Activated naive CD8-positive, alpha-beta T cell (primary cell): ENCODE results near the gene COX8A.

Source experiments
- H3K27ac Mint-ChIP-seq: one replicate; pipeline ENCODE4 v1.8.0; 2021; ENCODE audit warnings: mixed read lengths
- H3K27me3 Mint-ChIP-seq: one replicate; pipeline ENCODE4 v1.8.0; 2021; ENCODE audit warnings: mixed read lengths
- H3K36me3 Mint-ChIP-seq: one replicate; pipeline ENCODE4 v1.8.0; 2021; ENCODE audit warnings: mixed read lengths
- H3K4me1 Mint-ChIP-seq: one replicate; pipeline ENCODE4 v1.8.0; 2021; ENCODE audit warnings: low read depth, mixed read lengths
- H3K4me3 Mint-ChIP-seq: one replicate; pipeline ENCODE4 v1.8.0; 2021; ENCODE audit warnings: mild to moderate bottlenecking, mixed read lengths
- H3K9me3 Mint-ChIP-seq: one replicate; pipeline ENCODE4 v1.8.0; 2021; ENCODE audit warnings: low read depth, mixed read lengths

Gene COX8A

GRCh38 chr11:63991558-63991957 is 17.1 kb downstream of the COX8A start:
- Mint-ChIP-seq H3K4me1 (peaks cover 23% of the 10 kb centered on the region), H3K27ac (no peak overlapping the region), H3K9me3 (no peaks in the 10 kb centered on the region), H3K27me3 (no peaks in the 10 kb centered on the region), H3K4me3 (no peak overlapping the region), H3K36me3 (peaks cover 4% of the 10 kb centered on the region)

GRCh38 chr11:63993100-63993499 is 18.7 kb downstream of the COX8A start:
- peaks cover 20% of the 10 kb centered on the region for H3K4me1 Mint-ChIP-seq
- H3K36me3 Mint-ChIP-seq: peaks cover 4% of the 10 kb centered on the region
- no peak overlapping the region for H3K27ac Mint-ChIP-seq
- no peaks in the 10 kb centered on the region for H3K9me3 Mint-ChIP-seq
- no peaks in the 10 kb centered on the region for H3K27me3 Mint-ChIP-seq
- no peak overlapping the region for H3K4me3 Mint-ChIP-seq

GRCh38 chr11:63993993-63994392 is 19.6 kb downstream of the COX8A start:
- no peak overlapping the region for H3K4me3 Mint-ChIP-seq

DNA sequence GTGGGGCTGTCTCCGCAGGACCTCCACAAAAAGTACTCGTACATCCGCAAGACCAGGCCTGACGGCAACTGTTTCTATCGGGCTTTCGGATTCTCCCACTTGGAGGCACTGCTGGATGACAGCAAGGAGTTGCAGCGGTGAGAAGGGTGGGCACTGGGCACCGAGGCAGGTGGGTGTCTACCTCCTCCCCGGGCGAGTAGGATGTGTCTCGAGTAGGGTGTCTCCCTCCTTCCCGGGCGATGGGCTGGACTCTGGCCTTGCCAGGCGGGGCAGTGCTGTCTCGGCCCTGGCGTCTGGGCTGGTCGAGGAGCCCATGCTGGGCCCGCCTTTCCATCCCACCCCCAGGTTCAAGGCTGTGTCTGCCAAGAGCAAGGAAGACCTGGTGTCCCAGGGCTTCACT is 22.1 kb downstream of the COX8A start:
- Mint-ChIP-seq H3K36me3 (peaks cover 4% of the 10 kb centered on the region), H3K4me3 (no peak overlapping the region), H3K27me3 (no peaks in the 10 kb centered on the region), H3K9me3 (no peaks in the 10 kb centered on the region), H3K4me1 (peaks cover 11% of the 10 kb centered on the region), H3K27ac (no peak overlapping the region)

More at GRCh38 chr11:63993993-63994392, 19.6 kb downstream of the COX8A start:
- no peak overlapping the region for H3K27ac Mint-ChIP-seq
- peaks cover 4% of the 10 kb centered on the region for H3K36me3 Mint-ChIP-seq
- no peaks in the 10 kb centered on the region for H3K27me3 Mint-ChIP-seq
- H3K9me3 Mint-ChIP-seq: no peaks in the 10 kb centered on the region
- H3K4me1 Mint-ChIP-seq: peaks cover 14% of the 10 kb centered on the region

- peaks cover 2% of the 10 kb centered on the region for H3K36me3 Mint-ChIP-seq
- H3K4me1 Mint-ChIP-seq: peaks cover 13% of the 10 kb centered on the region
- no peak overlapping the region for H3K27ac Mint-ChIP-seq
- H3K4me3 Mint-ChIP-seq: no peak overlapping the region
- H3K9me3 Mint-ChIP-seq: no peaks in the 10 kb centered on the region
- H3K27me3 Mint-ChIP-seq: no peaks in the 10 kb centered on the region
These were observed 22.8 kb downstream of the COX8A start for GRCh38 chr11:63997104-63997700.

- Mint-ChIP-seq H3K27ac (no peak overlapping the region), H3K27me3 (no peaks in the 10 kb centered on the region), H3K4me1 (peaks cover 13% of the 10 kb centered on the region), H3K36me3 (peaks cover 2% of the 10 kb centered on the region), H3K4me3 (no peak overlapping the region), H3K9me3 (no peaks in the 10 kb centered on the region)
These were observed 23.4 kb downstream of the COX8A start for GRCh38 chr11:63997801-63998337.

DNA sequence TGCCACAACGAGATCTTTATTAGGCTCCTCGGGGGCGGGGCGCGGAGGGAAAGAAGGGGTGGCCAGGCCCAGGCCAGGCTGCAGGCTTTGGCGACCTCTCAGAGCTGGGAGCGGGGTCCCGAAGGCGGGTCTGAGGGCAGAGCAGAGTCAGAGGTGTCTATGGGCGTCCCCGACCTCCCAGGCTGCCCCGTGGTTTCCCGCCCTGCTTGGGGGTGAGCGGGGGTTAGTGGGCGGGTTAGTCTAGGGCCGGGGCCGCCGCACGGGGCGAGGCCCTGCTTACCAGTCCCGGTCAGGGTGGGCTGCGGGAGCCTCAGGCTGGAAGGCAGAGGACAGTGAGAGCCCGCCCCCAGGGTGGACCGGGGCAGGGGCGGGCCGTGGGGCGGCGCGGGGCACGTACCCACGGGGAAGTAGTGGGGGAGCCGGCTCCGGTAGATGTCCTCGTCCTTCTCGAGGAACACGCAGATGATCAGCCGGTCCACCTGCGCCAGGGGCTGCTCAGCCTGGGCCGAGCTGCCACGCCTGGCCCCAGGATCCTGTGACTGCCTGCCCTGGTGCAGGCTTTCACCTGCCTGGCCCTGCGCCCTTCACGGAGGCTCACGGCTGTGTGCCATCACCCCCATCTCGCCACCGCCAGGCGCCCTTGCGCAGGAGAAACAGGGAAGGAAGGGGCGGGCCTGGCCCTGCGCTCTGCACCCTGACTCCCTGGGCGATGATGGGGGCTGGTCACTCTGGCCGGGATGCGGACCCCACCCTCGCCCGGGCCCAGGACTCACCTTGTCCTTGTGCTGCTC is 24.3 kb downstream of the COX8A start:
- Mint-ChIP-seq H3K27me3 (no peaks in the 10 kb centered on the region), H3K36me3 (no peaks in the 10 kb centered on the region), H3K9me3 (no peaks in the 10 kb centered on the region), H3K27ac (no peak overlapping the region), H3K4me1 (peaks cover 10% of the 10 kb centered on the region), H3K4me3 (no peak overlapping the region)

DNA sequence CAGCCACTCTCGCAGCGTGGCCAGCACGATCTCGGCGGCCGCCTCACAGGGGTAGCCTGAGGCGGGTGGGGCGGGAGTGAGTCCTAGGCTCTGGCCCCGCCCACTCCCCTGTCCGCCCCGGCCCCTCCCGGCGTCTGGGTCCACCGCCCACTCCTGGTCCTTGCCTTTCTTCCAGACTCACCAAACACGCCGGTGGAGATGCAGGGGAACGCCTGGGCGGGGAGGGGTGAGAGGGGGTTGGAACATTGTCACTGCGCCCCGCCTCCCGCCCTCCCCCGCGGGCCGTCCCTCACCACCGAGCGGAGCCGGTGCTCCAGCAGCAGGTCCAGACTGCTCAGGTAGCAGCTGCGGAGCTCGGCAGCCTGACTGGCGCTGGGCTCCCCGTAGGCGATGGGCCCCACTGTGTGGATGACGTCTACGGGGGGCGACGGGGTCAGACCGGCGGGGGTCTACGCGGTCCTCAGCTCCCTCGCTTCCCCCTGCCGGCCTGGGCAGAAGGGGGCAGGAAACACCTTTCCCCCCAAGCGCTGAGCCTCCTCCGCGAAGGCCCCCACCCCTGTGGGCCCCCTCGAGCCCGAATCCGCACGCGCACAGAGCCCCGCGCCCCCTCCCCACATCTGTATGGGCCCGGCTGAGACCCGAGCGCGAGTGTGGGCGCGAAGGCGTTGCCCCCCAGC is 25.1 kb downstream of the COX8A start:
- H3K4me1 Mint-ChIP-seq: peaks cover 10% of the 10 kb centered on the region

GRCh38 chr11:64000026-64000739 is 25.8 kb downstream of the COX8A start:
- H3K27me3 Mint-ChIP-seq: no peaks in the 10 kb centered on the region
- H3K27ac Mint-ChIP-seq: no peak overlapping the region
- no peaks in the 10 kb centered on the region for H3K36me3 Mint-ChIP-seq
- peaks cover 8% of the 10 kb centered on the region for H3K4me1 Mint-ChIP-seq
- peak overlapping the region; percentile 44 for H3K4me3 Mint-ChIP-seq
- no peaks in the 10 kb centered on the region for H3K9me3 Mint-ChIP-seq

More for the DNA sequence above, 25.1 kb downstream of the COX8A start:
- Mint-ChIP-seq H3K27me3 (no peaks in the 10 kb centered on the region), H3K9me3 (no peaks in the 10 kb centered on the region), H3K36me3 (no peaks in the 10 kb centered on the region), H3K27ac (no peak overlapping the region), H3K4me3 (peak overlapping the region; percentile 44)

GRCh38 chr11:64000740-64001483 is 26.5 kb downstream of the COX8A start:
- Mint-ChIP-seq H3K9me3 (no peaks in the 10 kb centered on the region), H3K27ac (no peak overlapping the region), H3K4me3 (no peak overlapping the region), H3K4me1 (peaks cover 8% of the 10 kb centered on the region), H3K36me3 (no peaks in the 10 kb centered on the region), H3K27me3 (no peaks in the 10 kb centered on the region)

- Mint-ChIP-seq H3K27me3 (peaks cover 3% of the 10 kb centered on the region), H3K9me3 (no peaks in the 10 kb centered on the region), H3K4me3 (no peak overlapping the region), H3K27ac (no peak overlapping the region), H3K4me1 (peaks cover 8% of the 10 kb centered on the region), H3K36me3 (no peaks in the 10 kb centered on the region)
These were observed 27.3 kb downstream of the COX8A start for GRCh38 chr11:64001484-64002420.

GRCh38 chr11:64003807-64004589 is 29.6 kb downstream of the COX8A start:
- Mint-ChIP-seq H3K4me3 (no peak overlapping the region), H3K27ac (no peak overlapping the region), H3K9me3 (no peaks in the 10 kb centered on the region), H3K36me3 (no peaks in the 10 kb centered on the region), H3K4me1 (peaks cover 15% of the 10 kb centered on the region), H3K27me3 (peaks cover 12% of the 10 kb centered on the region)

- peaks cover 15% of the 10 kb centered on the region for H3K4me1 Mint-ChIP-seq
- H3K27me3 Mint-ChIP-seq: peaks cover 12% of the 10 kb centered on the region
- no peaks in the 10 kb centered on the region for H3K9me3 Mint-ChIP-seq
- H3K27ac Mint-ChIP-seq: no peak overlapping the region
- H3K36me3 Mint-ChIP-seq: no peaks in the 10 kb centered on the region
- no peak overlapping the region for H3K4me3 Mint-ChIP-seq
These were observed 30.2 kb downstream of the COX8A start for GRCh38 chr11:64004590-64004984.
